ENCODE data around the gene HLA-G.
"Not testable (repeated sequence)": the region's sequence is repeated elsewhere in the genome, so short reads cannot be mapped to it uniquely, and the experiment has no call there.

HLA-G gene

DNA sequence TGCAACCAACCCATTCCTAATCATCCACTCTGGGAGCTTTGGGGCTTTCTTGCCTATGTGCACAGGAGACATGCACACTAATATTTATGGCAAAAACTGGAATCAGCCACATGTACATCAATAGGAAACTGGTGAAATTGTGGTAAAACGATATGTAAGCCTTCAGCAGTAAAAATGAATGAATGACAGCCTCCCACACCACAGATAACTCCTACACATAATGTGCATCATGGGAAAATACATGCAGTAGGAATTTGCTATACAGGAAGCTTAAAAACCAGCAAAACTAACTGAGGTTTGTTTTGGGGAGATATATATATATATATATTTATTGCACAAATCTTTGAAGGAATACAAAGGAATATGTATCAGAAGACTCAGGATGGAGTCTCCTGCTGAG, 47.6 kb downstream of the HLA-G start:
- no peak for DNase-seq

DNA sequence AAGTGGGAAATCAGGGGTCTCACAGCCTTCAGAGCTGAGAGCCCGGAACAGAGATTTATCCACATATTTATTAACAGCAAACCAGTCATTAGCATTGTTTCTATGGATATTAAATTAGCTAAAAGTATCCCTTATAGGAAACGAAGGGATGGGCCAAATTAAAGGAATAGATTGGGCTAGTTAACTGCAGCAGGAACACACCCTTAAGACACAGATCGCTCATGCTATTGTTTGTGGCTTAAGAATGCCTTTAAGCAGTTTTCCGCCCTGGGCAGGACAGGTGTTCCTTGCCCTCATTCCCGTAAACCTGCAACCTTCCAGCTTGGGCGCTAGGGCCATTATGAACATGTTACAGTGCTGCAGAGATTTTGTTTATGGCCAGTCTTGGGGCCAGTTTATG, 48.1 kb downstream of the HLA-G start:
- DNase-seq: not testable (repeated sequence)
